HCT116 (cell line): Measurements from ENCODE around the gene HMCN1. TPM values are rescaled to one million over a fixed set of nuclear protein-coding genes. Genes with fewer than 3 reads are reported as not detected.

ENCODE experiments used
- ATAC-seq: fragments of 200-7000 bp; cut with Tn5 transposase; 2 replicates; pipeline ENCODE4 v1.9.1; 2020; ENCODE audit warnings: mild to moderate bottlenecking, moderate library complexity
- BruUV-seq: library from RNA; stranded (reverse); fragments of 400-500 nt; replicated peaks from 2 replicates; lab custom pipeline; 2021; lab: Mats Ljungman, UMichigan
- CTCF ChIA-PET: fragments of 300-600 bp; sonication (Branson Sonifier 250); formaldehyde crosslinking; loops from one replicate; lab custom pipeline; 2021; ENCODE audit warnings: antibody characterized with exemption; lab: Charles Lee
- POLR2A ChIA-PET: fragments of 300-600, 350-600 bp; sonication (Branson Sonifier 250); formaldehyde crosslinking; loops from one replicate; lab custom pipeline; 2021; ENCODE audit warnings: antibody characterized with exemption; lab: Charles Lee
- RAD21 ChIA-PET, 2 experiments: fragments of 300-600 bp; sonication (Branson Sonifier 250); formaldehyde crosslinking; loops; one replicate each; lab custom pipeline; 2023; ENCODE audit warnings: low total read pairs in 2 of 2; ENCODE audit not compliant: uncharacterized antibody in 2 of 2, unreplicated experiment in 2 of 2, low non-redundant PET in 1 of 2; lab: Charles Lee
- DNase-seq: peaks from one replicate; pipeline ENCODE4 v3.0.0-alpha.2; 2010; ENCODE audit warnings: low read depth, low spot score
- H2AFZ ChIP-seq: fragments of 200-600 bp; shearing (Covaris generic), sonication (generic); 2 replicates; pipeline ENCODE4 v1.6.1; 2017; ENCODE audit warnings: low read depth, mixed run types, mixed read lengths, antibody characterized with exemption, low read length; ENCODE audit not compliant: poor library complexity, severe bottlenecking
- H3K27ac ChIP-seq: 2 replicates; pipeline ENCODE4 v1.5.1; 2012; ENCODE audit warnings: low read depth, low read length
- H3K27me3 ChIP-seq: fragments of 200-600 bp; sonication (generic); 2 replicates; pipeline ENCODE4 v1.6.1; 2016; ENCODE audit warnings: mixed run types, low read length, mixed read lengths; ENCODE audit not compliant: insufficient read depth
- H3K36me3 ChIP-seq, 2 experiments: fragments of 200-500 bp in 1 of 2; fragments of 200-600 bp in 1 of 2; sonication (Bioruptor generic) in 1 of 2; sonication (generic) in 1 of 2; 2 replicates each; pipeline versions ENCODE4 v1.5.1 to v1.6.1; 2014 to 2016; ENCODE audit warnings: low read length in 2 of 2, inconsistent platforms in 1 of 2, mixed read lengths in 1 of 2, mixed run types in 1 of 2; ENCODE audit not compliant: insufficient read depth in 2 of 2, control insufficient read depth in 1 of 2
- H3K4me1 ChIP-seq, 2 experiments: fragments of 200-600 bp in 1 of 2; sonication (generic) in 1 of 2; 2 replicates each; pipeline versions ENCODE4 v1.5.1 to v1.6.1; 2012 to 2017; ENCODE audit warnings: low read length in 2 of 2, inconsistent platforms in 1 of 2, mild to moderate bottlenecking in 1 of 2, mixed read lengths in 1 of 2, mixed run types in 1 of 2, moderate library complexity in 1 of 2; ENCODE audit not compliant: insufficient read depth in 2 of 2, control insufficient read depth in 1 of 2
- H3K4me2 ChIP-seq: fragments of 200-600 bp; sonication (generic); 2 replicates; pipeline ENCODE4 v1.6.1; 2017; ENCODE audit warnings: mixed run types, low read length, mixed read lengths
- H3K4me3 ChIP-seq, 2 experiments: fragments of 200-600 bp in 1 of 2; sonication (generic) in 1 of 2; replicated peaks in 1 of 2; 2 replicates each; pipeline ENCODE4 v1.5.1; 2011 to 2016; ENCODE audit warnings: low read length in 2 of 2, control low read depth in 1 of 2, low read depth in 1 of 2, mild to moderate bottlenecking in 1 of 2, mixed read lengths in 1 of 2, mixed run types in 1 of 2
- H3K79me2 ChIP-seq: fragments of 200-600 bp; sonication (generic); 2 replicates; pipeline ENCODE4 v1.6.1; 2017; ENCODE audit warnings: mild to moderate bottlenecking, mixed run types, low read length, moderate library complexity, mixed read lengths; ENCODE audit not compliant: insufficient read depth
- H3K9ac ChIP-seq: fragments of 200-600 bp; sonication (generic); 2 replicates; pipeline ENCODE4 v1.6.1; 2016; ENCODE audit warnings: low read length, mixed read lengths
- H3K9me2 ChIP-seq: fragments of 200-600 bp; sonication (generic), shearing (Covaris generic); 2 replicates; pipeline ENCODE4 v1.6.1; 2017; ENCODE audit warnings: mixed run types, mild to moderate bottlenecking, moderate library complexity; ENCODE audit not compliant: insufficient read depth
- H3K9me3 ChIP-seq, 2 experiments: fragments of 200-500 bp in 1 of 2; fragments of 200-600 bp in 1 of 2; sonication (Bioruptor generic) in 1 of 2; sonication (generic) in 1 of 2; 2 replicates each; pipeline ENCODE4 v1.6.1; 2014 to 2017; ENCODE audit warnings: low read length in 2 of 2, mixed read lengths in 2 of 2, inconsistent platforms in 1 of 2, low read depth in 1 of 2, mild to moderate bottlenecking in 1 of 2, mixed run types in 1 of 2, moderate library complexity in 1 of 2; ENCODE audit not compliant: control insufficient read depth in 1 of 2, insufficient read depth in 1 of 2
- H4K20me1 ChIP-seq: fragments of 200-600 bp; sonication (generic), shearing (Covaris generic); 2 replicates; pipeline ENCODE4 v1.6.1; 2017; ENCODE audit warnings: mixed run types, mild to moderate bottlenecking, moderate library complexity; ENCODE audit not compliant: insufficient read depth
- ELF1 ChIP-seq: IDR thresholded peaks from 2 replicates; pipeline ENCODE4 v1.6.1; 2012; ENCODE audit warnings: low read depth, borderline replicate concordance
- EZH2phosphoT487 ChIP-seq: fragments of 200-600 bp; IDR thresholded peaks from 2 replicates; pipeline ENCODE4 v1.6.1; 2018; ENCODE audit warnings: antibody characterized with exemption, borderline replicate concordance
- FOSL1 ChIP-seq: IDR thresholded peaks from 2 replicates; pipeline ENCODE4 v1.6.1; 2012; ENCODE audit warnings: low read depth
- POLR2AphosphoS5 ChIP-seq: IDR thresholded peaks from 2 replicates; pipeline ENCODE4 v1.6.1; 2011; ENCODE audit warnings: mild to moderate bottlenecking, low read depth, low read length, moderate library complexity
- RAD21 ChIP-seq: IDR thresholded peaks from 2 replicates; pipeline ENCODE4 v1.6.1; 2012; ENCODE audit warnings: low read depth, mild to moderate bottlenecking
- TCF7L2 ChIP-seq: IDR thresholded peaks from 2 replicates; pipeline ENCODE4 v1.7.0; 2011; ENCODE audit warnings: borderline replicate concordance, inconsistent platforms; ENCODE audit not compliant: insufficient read depth, insufficient read length; ENCODE audit errors: extremely low read depth
- ZFX ChIP-seq: fragments of 450-650 bp; IDR thresholded peaks from 2 replicates; pipeline ENCODE4 v1.6.1; 2017
- intact Hi-C: fragments of 100-400 bp; cut with micrococcal nuclease; formaldehyde crosslinking; loops from 2 replicates; pipeline ENCODE4 v1.10.0; 2022
- total RNA-seq: library from RNA; stranded (reverse); gene quantifications from one replicate; pipeline ENCODE4 v1.2.1, GENCODE V29; 2021; ENCODE audit not compliant: unreplicated experiment

Gene HMCN1
- total RNA-seq, 1 experiment from 2014 or later: 0.59 TPM

GRCh38 chr1:185808631-185809030 is 74.4 kb downstream of the HMCN1 start:
- no TSS peak for BruUV-seq
- Histone ChIP-seq H3K9ac (no peak overlapping the region), H3K4me3 (no peak overlapping the region), H3K9me2 (no peaks in the 10 kb centered on the region)
- RAD21 ChIA-PET: no interaction called here
- TF ChIP-seq FOSL1 (no peak), EZH2phosphoT487 (no peak), POLR2AphosphoS5 (no peak), TCF7L2 (no peak), ZFX (no peak)
- TF ChIP-seq, all 23 proteins: peak for 0
- Histone ChIP-seq H4K20me1 (no peaks in the 10 kb centered on the region), H3K4me1 (no peaks in the 10 kb centered on the region), H2AFZ (no peak overlapping the region), H3K79me2 (no peaks in the 10 kb centered on the region), H3K27me3 (no peaks in the 10 kb centered on the region), H3K4me2 (no peak overlapping the region), H3K36me3 (no peaks in the 10 kb centered on the region), H3K27ac (no peak overlapping the region), H3K9me3 (no peaks in the 10 kb centered on the region)
- ChIA-PET CTCF (no interaction called here), POLR2A (no interaction called here)
- no peak for ATAC-seq
- no peak for DNase-seq
- intact Hi-C loops: no loop called here

DNA sequence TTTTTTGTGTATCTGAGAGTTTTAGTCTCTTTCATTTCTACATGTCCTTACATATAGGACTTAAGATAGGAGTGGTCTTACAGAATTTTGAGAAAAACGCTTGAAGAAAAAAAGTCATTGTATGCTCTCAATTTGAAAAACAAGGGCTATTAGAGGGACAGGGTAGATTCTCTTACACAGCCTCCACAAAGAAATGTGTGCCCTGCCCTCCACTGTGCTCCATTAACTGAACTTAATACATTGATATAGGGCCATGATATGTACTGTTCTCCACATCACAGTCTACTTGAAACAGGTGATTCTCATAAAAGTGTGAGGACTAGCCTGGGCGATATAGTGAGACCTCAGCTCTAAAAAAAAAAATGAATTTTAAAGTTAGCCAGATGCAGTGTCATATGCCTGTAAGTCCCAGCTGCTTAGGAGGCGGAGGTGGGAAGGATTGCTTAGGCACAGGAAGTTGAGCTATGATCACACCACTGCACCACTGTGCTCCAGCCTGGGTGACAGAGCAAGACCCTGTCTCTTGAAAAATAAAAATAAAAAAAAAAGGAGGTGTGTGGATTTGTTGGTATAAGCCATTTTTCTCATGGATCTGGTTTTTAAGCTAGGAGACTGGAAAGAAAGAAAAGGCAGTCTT is 77.0 kb downstream of the HMCN1 start:
- ChIA-PET RAD21 (no interaction called here), CTCF (no interaction called here), POLR2A (interaction anchor here (0.5 kb wide), 1 partner anchor 496 kb away, joined by 4 read pairs; no protein-coding TSS in a partner anchor)
- H3K27ac ChIP-seq: no peak overlapping the region
- H3K79me2 ChIP-seq: no peaks in the 10 kb centered on the region
- no peak for ATAC-seq
- H3K9me2 ChIP-seq: no peaks in the 10 kb centered on the region
- no peak overlapping the region for H3K9ac ChIP-seq
- no peaks in the 10 kb centered on the region for H3K9me3 ChIP-seq
- no peak for DNase-seq
- no peaks in the 10 kb centered on the region for H3K4me1 ChIP-seq
- no TSS peak for BruUV-seq
- H3K4me2 ChIP-seq: no peak overlapping the region
- TF ChIP-seq RAD21 (no peak), ZFX (no peak), ELF1 (no peak)
- intact Hi-C loops: no loop called here
- no peak overlapping the region for H2AFZ ChIP-seq
- no peaks in the 10 kb centered on the region for H4K20me1 ChIP-seq
- no peaks in the 10 kb centered on the region for H3K27me3 ChIP-seq
- no peaks in the 10 kb centered on the region for H3K36me3 ChIP-seq
- H3K4me3 ChIP-seq: no peak overlapping the region
